Stimulated activated CD8-positive, alpha-beta memory T cell treated with anti-CD3 and anti-CD28 coated beads, Interleukin-15, amount 100 ng/mL, for 24 hours (primary cell): ENCODE data around the gene ENDOD1.

Experiments
- DNase-seq: peaks from one replicate; pipeline ENCODE4 v3.0.0-alpha.2; 2020; ENCODE audit warnings: low read depth

ENDOD1 gene

DNA sequence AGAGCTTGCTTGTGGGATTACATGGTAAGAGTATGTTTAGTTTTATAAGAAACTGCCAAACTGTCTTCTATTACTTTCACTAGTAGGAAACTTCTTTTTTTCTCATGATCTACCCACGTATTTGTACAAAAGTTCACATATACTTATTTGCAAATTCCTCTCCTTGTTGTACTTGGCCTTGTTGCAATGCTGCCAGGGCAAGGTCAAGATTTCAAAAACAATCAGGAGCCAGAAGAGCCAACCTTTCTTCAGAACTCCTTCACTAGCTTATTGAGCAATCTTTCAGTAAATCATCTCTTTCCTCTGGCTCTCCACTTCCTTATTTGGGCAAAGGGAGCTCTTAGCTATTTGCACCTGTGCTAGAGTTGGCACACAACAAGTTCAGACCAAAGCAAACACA is 13.2 kb upstream of the ENDOD1 start:
- no peak for DNase-seq

DNA sequence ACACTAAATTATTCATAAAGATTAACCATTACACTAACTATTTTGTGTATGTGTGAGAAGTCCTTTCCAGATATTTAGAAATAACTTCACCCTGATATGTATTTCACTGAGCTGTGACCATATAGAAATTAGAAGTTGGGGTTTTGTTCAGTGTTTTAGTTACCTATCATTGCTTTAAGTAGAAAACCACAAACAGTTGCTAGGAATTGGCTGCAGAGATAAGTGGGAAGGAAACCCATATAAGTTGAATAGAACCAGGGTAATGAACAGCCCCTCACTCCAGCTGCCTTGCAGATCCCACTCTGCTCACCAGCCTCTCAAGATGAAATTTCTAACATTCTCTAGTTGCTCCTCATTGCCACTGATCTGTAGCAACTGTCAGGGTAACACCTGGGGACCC is 12.7 kb upstream of the ENDOD1 start:
- no peak for DNase-seq

DNA sequence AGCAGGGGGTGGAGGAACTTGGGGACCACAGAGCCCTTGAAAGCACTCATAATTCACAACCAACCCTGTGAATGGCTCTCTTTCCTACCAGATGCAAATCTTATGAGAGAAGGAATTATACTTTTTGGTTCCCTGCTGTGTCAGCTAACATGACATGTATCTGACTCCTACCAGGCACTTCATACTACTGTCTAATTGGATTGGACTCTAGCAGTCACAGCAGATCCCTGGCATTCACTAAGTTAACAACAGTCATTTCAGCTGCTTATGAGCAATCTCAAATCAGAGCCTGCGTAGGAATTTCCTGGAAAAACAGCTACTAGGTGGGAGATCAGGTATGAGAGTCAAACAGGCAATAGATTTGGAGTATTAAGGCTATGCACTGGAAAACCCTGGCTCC is 11.1 kb upstream of the ENDOD1 start:
- no peak for DNase-seq

DNA sequence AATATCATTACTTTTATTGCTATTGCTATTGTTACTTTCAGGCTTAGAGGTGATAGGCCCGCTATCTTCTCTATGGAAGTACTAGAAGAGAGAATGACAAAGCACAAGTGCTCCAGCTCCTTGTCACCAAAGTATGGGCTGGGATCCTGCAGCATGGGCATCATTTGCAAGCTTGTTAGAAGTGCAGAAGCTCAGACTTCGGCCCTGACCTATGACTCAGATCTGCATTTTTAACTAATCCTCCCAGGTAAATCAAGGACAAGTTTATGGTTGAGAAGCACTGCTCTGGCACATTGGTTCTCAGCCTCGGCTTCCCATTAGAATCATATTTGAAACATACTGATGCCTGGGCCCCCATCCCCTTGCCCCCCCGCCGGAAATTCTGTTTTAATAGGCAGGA is 8.6 kb upstream of the ENDOD1 start:
- DNase-seq: no peak

DNA sequence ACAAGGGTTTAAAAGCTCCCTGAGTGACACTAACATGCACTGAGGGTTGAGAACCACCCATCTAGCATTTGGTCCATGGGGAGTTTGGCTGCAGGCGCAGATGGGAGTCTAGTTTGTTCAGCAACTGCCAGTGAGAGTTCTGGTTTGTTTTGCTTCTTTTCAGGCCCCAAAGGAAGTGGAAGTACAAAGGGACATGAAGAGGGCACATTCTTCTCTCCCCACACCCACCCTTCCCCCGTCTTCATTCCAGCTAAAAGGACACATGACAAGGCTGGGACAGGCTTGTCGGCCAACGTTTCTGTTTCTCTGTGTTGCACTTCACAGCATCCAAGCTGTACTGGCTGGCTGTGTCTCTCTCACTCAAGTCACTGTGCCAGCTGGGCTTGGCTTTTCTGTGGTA is 8.2 kb upstream of the ENDOD1 start:
- DNase-seq: no peak

DNA sequence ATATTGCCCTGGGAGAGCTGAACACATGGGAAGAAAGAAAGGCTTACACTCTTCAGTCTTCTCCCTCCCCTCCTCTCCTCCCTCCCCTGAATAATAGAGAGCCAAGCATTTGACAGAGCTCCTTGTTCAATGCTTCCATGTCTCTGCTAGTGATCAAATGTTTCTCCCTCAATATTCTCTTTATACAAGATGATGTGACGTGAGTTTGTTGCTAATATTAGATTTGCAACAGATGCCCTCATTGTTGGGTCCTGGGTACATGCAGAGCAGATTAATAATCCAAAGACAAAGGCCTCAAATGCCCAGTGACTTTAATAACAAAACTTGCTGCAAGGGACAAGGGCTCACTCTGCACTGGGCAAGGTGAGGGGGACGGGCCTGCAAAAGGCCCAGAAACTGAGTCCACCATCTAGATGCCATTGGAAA is 7.1 kb upstream of the ENDOD1 start:
- no peak for DNase-seq

DNA sequence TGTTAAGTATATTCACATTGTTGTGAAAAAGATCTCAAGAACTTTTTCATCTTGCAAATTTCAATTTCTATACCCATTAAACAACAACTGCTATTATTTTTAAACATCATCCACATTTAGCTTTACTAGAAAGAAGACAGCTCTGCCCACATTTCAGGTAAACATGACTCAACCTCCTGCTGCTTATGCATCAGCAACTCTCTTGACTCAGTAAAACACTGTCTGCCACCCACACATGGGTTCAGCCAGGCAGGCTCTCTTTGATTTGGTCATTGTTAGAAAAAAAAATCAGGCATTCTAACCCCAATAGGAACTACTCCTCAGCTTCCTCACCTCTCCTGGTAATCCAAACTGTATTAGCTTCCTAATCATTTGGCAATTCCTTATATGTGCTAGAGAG is 5.1 kb upstream of the ENDOD1 start:
- DNase-seq: no peak

DNA sequence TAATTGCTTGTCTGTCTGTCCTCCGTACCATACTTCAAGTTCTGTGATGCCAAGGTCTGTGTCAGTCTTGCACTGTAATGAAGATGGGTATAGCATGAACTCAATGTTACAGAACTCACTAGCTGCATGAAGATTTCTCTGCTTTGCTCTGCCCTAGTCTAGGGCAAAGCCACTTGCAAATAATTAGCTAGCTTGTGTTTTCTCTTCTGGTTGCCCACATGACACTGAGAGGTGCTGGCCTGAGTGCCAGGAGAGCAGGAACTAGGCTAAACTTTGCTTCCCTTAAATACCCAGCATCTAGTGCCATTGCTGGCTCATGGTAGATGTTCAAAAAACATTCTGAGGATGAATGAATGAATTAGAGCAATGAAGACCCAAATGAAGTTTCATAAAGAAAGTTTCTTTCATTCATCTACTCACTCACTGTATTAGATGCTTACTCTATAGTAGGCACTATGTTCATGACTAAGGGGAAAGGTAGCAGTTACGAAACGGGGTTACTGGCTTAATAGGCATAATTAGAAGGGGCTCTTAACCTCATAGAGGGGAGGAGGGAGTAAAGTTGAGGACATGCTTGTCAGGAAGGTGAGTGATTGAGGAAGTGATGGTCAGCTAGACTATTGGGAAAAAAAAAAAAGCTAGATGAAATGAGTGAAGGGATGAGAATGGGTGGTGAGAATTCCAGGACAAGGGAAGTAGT is 4.4 kb upstream of the ENDOD1 start:
- DNase-seq: no peak

DNA sequence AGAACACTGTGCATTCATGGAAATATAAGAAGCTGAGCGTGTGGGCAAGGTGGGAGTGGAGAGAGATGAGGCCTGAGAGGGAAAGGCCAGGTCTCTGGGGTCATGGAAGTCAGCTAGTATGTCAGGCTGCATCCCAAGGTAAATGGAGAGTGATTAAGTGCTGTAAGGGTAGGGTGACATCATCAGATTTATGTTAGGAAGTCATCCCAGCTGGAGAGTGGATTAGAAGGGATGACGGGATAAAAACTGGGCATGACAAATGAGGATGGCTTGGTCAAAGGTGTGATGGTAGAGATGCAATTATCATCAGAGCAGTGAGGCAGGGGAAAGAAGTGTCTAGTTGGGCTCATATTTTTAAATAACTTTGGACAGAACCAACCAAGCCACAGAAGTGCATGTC is 3.5 kb upstream of the ENDOD1 start:
- DNase-seq: no peak

DNA sequence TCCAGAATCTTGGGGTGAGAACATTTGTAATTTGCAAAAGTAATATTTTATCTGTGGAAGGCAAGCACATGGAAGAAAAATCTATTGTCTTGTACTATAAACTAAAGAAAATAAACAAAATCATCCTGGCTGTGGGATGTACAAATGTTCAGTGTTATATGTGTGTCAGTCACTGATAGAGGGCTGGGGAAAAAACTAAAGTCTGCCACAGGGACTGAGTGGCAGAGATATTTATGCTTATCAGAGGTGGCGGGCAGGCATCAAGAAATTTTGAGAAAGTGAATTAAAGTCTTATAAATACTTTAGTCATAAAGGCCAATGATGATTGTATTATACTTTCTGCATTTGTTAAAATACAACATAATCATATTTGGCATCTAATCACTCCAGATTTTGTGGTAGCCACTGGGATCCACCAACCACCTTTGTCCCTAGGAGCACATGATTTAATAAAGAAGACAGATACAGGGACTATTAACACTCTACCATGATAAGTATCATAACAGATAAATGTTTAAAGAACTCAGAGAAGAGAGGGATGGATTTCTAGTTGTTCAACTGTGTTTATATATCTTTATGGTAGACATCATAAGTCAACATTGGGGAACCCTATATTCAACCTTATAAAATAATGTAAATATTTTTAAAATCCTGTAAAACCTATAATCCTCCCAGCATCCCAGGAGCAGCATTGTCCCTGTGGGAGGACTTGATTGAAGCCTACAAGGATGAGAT is 2.6 kb upstream of the ENDOD1 start:
- DNase-seq: no peak

DNA sequence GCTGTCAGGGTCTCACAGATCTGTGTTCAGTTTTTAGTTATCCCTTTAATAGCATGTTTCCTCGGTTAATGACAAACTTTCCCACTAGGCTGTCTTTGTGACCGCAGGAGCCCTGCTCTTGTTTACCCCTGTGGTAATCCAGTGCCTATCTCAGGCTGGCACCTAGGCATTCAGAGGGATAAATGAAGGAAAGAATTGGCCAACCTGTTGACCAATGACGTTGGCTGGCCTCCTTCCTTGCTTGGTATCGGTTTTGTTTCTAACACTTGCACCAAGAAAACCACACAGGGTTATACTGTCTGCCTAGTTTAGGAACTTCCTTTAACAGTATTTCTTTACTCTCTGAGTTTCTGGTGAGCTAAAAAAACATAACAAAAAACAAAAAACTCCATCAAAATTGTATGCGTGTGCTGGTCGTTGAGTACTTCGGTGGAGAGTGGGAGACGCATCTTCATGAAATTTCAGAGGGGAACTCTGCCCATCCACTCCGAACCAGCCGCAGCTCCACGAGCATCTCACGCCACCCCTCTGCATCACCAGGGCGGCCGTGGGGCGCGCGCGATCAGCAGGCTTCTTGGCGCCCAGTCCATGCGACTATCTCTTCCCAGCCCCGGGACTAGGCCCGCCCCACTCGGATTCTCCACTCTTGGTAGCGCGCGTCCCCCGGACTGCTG is 563 bp upstream of the ENDOD1 start:
- no peak for DNase-seq

DNA sequence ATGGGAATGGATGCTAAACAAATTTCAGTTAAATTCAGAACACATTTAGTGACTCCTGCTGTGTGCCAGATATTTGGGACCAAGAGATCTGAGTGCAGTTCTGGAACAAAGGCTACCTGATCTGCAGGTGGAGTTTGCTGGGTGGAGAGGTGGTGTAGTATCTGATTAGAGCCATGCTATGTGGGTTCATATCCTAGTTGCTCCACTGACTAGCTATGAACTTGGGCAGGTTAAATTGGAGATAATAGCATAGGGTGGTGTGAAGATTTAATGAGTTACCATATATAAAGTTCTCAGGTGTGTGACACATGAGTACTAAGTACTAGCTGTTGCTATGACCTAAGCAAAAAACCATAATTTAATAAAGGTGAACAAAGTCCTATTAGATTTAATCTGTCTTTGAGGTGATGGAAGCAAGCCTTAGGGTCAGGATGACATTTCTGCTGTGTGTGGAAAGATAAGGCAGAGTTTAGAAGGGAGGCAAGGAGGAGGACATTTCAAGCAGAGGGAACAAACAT is 2.1 kb downstream of the ENDOD1 start:
- DNase-seq: no peak

DNA sequence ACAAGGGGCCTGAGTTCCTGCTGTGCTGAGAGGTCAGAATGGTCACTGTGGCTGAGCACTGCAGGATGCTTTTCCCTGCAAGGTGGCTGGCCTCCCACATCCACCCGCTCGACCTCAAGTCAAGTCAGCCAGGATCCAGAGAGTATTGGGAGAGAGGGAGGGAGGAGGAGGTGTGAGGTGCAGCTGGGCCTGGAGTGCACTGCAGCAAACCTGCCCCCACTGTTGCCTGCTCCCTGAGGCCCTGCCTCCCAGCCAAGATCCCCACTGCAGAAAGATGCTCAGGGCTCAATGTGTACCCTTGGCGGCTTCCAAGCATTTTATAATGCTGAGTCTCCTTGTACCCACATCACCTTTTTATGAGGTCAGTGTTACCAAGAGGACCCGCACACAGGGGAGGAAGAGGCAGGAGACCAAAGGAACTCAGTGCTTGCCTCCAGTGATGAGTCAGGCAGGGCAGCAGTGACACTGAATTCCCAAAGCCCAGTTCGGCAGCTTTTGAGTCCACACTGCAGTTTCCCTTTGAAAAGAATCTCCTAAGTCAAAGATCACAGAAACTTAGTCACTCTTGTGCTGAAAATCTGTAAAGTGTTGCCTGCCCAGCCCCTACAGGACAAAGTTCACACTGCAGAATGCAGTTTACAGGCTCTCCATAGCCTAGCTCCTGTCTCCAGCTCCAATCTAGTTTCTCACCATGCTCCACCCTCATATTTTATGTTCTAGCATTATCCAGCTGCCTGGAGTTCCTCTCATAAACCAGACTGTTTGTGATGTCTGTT is 3.1 kb downstream of the ENDOD1 start:
- no peak for DNase-seq

DNA sequence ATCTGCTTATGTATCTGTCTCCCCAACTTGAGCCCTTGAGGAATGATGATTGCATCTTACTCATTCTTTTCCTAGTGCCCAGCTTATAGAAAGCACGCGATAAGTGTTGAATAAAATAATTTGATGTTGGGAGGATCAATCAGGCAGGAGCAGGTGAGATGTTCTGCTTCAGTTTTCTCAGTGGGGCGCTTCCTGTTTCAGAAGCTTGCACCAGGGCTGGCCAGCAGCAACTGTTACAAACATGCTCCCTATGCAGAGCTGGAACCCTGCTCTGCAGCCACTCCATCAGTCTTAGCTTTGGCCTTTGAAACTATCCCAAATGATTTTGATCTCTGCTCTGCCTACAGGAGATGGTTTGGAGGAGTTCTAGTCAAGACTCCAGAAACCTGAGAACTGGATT is 3.9 kb downstream of the ENDOD1 start:
- no peak for DNase-seq

DNA sequence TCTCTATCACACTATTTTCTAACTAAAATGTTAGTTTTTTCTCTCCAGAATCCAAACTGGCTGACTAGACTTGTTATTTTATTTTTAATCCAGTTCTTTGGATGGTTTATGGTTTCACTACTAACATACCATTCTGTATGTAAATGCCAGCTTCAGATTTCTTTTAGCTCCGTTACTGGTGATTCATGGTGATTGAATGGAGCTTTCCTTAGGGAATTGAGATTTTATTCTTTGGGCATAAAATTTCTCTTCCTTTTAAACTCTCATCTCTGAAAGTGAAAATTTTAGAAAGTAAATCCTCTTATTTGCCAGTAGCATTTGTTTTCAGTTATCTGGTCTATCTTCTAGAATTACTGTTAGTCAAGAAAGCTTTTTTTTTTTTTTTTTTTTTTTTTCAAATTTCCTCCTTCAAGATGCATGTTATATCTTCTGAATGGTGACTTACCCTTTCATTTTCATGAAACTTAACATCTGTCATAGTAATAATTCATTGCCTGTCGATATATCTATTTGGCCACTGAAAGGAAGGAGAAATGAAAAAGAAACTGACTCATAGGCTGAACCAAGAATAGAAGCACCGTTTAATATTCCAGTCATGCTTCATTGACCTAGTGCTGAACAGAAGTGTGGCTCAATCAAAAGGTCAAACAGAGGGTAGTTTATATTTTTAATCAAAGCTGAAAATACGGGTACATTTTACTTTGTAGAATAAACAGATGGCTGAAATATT is 6.4 kb downstream of the ENDOD1 start:
- no peak for DNase-seq

DNA sequence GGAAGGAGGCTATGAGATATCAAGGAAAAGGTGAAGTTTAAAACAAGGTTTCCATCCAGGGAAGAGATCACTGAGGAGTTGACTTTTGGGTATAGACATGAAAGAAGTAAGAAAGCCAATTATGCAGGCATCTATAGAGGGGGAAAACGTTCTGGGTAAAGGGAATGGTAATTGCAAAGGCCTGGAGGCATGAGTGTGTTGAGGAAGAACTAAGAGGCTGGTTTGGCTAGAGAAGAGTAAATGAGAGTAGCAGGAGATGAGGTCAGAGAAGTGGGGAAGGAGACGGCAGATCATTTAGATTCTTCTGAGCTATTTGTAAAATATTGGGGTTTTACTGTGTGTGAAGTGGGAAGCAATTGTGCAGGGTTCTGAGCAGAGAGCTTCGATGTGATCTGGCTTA is 7.6 kb downstream of the ENDOD1 start:
- DNase-seq: no peak

DNA sequence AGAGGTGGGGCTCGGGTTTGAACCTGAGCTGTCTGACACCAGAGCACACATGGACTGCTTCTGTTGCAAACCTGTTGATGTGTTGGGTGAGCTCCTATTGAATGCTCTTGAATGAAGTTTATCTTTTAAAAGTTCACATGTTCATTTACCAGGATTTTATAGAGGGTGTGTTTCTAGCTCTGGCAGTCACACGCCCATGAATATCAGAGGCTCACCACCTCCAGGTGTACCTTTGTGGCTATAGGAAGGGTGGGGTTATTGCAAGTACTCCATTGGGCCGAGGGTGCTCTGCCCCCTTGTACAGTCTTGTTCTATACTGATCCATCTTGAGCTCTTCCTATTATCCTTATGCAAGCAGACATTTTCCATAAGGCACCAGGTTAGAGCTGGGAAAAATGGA is 9.2 kb downstream of the ENDOD1 start:
- DNase-seq: no peak

DNA sequence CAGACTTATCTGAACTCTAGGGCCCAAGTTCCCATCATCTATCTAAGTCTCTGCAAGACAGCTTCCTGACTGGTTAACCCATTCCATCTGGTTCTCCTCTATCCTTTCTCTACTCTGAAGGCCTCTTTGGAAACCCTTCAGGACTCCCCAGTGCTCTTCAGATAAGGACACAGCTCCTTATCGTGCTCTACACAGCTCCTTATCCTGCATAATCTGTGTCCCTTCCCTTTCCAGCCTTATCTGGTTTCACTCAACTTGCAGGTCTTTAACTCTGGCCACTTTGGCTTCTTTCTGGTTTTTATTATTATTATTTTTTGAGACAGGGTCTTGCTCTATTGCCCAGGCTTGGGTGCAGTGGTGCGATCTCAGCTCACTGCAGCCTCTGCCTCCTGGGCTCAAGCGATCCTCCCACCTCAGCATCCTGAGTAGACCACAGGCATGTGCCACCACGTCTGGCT is 10.6 kb downstream of the ENDOD1 start:
- DNase-seq: no peak

DNA sequence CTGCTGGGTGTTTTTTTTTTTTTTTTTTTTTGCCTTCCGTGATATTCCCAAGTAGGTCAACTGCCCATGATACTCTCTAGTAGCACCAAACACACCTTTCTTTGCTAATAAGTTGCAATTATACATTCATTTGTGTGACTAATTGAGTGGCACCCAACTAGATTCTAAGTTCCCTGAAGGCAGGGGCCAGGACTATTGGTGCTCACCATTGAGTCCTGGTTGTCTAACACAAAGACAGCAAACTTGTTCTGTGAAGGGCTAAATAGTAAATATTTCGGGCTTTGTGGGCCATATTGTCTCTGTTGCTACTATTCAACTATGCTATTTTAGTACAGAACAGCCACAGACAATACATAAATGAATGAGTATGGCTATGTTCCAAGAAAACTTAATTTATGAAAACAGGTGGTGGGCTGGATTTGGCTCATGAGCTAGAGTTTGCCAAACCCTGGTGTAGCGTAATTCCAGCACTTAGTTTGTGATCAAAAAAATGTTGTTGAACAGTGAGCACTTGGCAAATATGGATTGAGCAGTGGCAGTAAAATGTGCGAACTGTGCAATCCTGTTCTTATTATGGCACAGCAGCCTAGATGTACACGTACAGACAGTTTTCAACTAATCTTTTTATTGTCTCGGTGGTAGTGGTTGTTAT is 11.3 kb downstream of the ENDOD1 start:
- DNase-seq: no peak

DNA sequence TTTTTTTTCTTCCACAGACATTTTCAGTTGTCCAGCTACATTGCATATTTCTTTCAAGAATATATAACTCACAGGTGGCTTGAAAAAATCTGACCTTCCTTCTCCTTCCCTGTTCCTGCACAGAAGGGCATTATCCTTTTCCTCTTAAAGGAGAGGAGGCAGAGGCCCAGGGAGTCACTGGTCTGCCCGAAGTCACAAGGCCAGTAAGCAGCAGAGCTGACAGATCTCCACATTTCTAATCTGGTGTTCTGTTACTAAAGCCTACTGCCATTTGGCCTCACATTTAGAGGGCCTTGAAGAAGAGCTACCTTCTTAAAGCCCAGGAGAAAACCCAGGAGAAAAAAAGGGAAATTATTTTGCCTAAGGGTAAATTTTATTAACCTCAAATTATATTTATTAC is 12.3 kb downstream of the ENDOD1 start:
- DNase-seq: no peak

DNA sequence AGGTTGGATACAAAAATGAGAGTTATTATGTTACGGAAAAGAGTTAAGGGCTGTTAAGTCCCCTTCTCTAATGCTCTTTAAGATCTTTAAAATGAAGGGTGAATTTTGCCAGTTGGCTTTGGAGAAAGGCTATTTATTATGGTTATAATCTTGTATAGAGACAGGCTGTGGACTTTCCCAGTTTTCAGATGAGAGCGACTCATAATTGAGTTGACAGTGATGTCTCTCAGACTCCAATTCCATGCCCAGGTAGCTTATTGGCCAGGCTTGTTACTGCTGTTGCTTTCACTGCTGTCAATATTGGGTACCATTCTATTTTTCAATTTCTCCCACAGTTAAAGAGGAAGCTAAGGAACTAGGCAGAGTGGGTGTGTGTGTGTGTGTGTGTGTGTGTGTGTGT is 13.1 kb downstream of the ENDOD1 start:
- no peak for DNase-seq
